Epithelial cell of proximal tubule (primary cell): ENCODE results near the gene ARHGEF19. TPM values are rescaled to one million over a fixed set of nuclear protein-coding genes. Genes with fewer than 3 reads are reported as not detected.
"Not testable (repeated sequence)": the region's sequence is repeated elsewhere in the genome, so short reads cannot be mapped to it uniquely, and the experiment has no call there.

Experiments used
- DNase-seq: peaks from one replicate; pipeline ENCODE4 v3.0.0-alpha.2; 2011; ENCODE audit warnings: low read depth
- H3K4me3 ChIP-seq: 2 replicates; pipeline ENCODE4 v1.5.1; 2011; ENCODE audit warnings: low read depth, mild to moderate bottlenecking, low read length
- CTCF ChIP-seq: conservative IDR thresholded peaks from 2 replicates; pipeline ENCODE4 v1.5.1; 2012; ENCODE audit warnings: low read depth, mild to moderate bottlenecking, low read length
- total RNA-seq: library from RNA; depleted of rRNA; stranded (reverse); fragments of >200 nt; gene quantifications from 2 replicates; pipeline ENCODE4 v1.2.3, GENCODE V29; 2015

Gene ARHGEF19
- total RNA-seq, 1 donor from 2014 or later = 14.3 TPM

GRCh38 chr1:16248603-16249516 is 36.4 kb upstream of the ARHGEF19 start:
- no peak for TF ChIP-seq CTCF
- no peak for DNase-seq

GRCh38 chr1:16248007-16248436 is 35.6 kb upstream of the ARHGEF19 start:
- no peak for DNase-seq
- TF ChIP-seq CTCF = no peak
- no peak overlapping the region for H3K4me3 ChIP-seq

More at GRCh38 chr1:16248603-16249516, 36.4 kb upstream of the ARHGEF19 start:
- no peak overlapping the region for H3K4me3 ChIP-seq

GRCh38 chr1:16247441-16247840 is 35.0 kb upstream of the ARHGEF19 start:
- no peak for TF ChIP-seq CTCF
- no peak for DNase-seq
- H3K4me3 ChIP-seq = no peak overlapping the region

- no peak for TF ChIP-seq CTCF
- DNase-seq = no peak
- no peak overlapping the region for H3K4me3 ChIP-seq
Measured at GRCh38 chr1:16246961-16247360, 34.5 kb upstream of the ARHGEF19 start.

GRCh38 chr1:16246239-16246638 is 33.8 kb upstream of the ARHGEF19 start:
- not testable (repeated sequence) for H3K4me3 ChIP-seq, DNase-seq

GRCh38 chr1:16245476-16246196 is 33.2 kb upstream of the ARHGEF19 start:
- no peak for DNase-seq

More at GRCh38 chr1:16245476-16246196, 33.2 kb upstream of the ARHGEF19 start:
- no peak for TF ChIP-seq CTCF
- H3K4me3 ChIP-seq = no peak overlapping the region
